ENCODE data around the gene DERL3. TPM values are rescaled to one million over a fixed set of nuclear protein-coding genes. Genes with fewer than 3 reads are reported as not detected.

DERL3 gene
- polyA plus RNA-seq, 1 donor (not counting 4 experiments of a cell fraction or from before 2014, with no cell fraction given) = 0.05 TPM

- DNase-seq (ENCODE audit: low read depth, low spot score) = no peak
- H4K20me1 ChIP-seq (ENCODE audit: control insufficient read depth, extremely low read depth, insufficient read depth, low read length) = no peaks in the 10 kb centered on the region
- H3K9ac ChIP-seq (ENCODE audit: control insufficient read depth, extremely low read depth, insufficient read depth, low read length) = no peak overlapping the region
- H2AFZ ChIP-seq (ENCODE audit: control insufficient read depth, low read length) = no peak overlapping the region
- H3K4me2 ChIP-seq (ENCODE audit: control insufficient read depth, extremely low read depth, insufficient read depth, low read depth, low read length) = no peak overlapping the region
- H3K27ac ChIP-seq (ENCODE audit: control insufficient read depth, insufficient read depth, low read length) = no peak overlapping the region
- no peaks in the 10 kb centered on the region for H3K9me3 ChIP-seq (ENCODE audit: control insufficient read depth, low read depth, low read length)
- H3K4me3 ChIP-seq (ENCODE audit: control insufficient read depth in 2 of 3, extremely low read depth in 1 of 3, insufficient read depth in 2 of 3, low read depth in 1 of 3, low read length in 3 of 3) = no peak overlapping the region
- no peak for FAIRE-seq
- dilution Hi-C loops (cut with MboI; ENCODE audit: extremely low pct_ligation_motif_present, low sequenced_read_pairs) = no loop called here
- no peaks in the 10 kb centered on the region for H3K79me2 ChIP-seq (ENCODE audit: control insufficient read depth, insufficient read depth, low read length)
- H3K9me1 ChIP-seq (ENCODE audit: control insufficient read depth, extremely low read depth, insufficient read depth, low read length) = no peaks in the 10 kb centered on the region
- TF ChIP-seq CTCF (optimal IDR thresholded peaks at IDR 0.05 in 1 of 3, IDR thresholded peaks at IDR 0.05 in 1 of 3, conservative IDR thresholded peaks at IDR 0.05 in 1 of 3; ENCODE audit: extremely low read depth in 1 of 3, insufficient read depth in 2 of 3, low read length in 3 of 3) (no peak), EZH2 (IDR thresholded peaks at IDR 0.05; ENCODE audit: low read length) (no peak)
- no peaks in the 10 kb centered on the region for H3K27me3 ChIP-seq (ENCODE audit: control insufficient read depth, extremely low read depth, insufficient read depth, low read length)
- peaks cover 11 to 12% of the 10 kb centered on the region in 2 experiments for H3K36me3 ChIP-seq (ENCODE audit: control insufficient read depth in 2 of 2, extremely low read depth in 1 of 2, insufficient read depth in 2 of 2, low read length in 2 of 2)
- H3K4me1 ChIP-seq (ENCODE audit: control insufficient read depth, extremely low read depth, insufficient read depth, low read length) = peaks cover 4% of the 10 kb centered on the region
These were observed 21.7 kb downstream of the DERL3 start for GRCh38 chr22:23817146-23817545.

GRCh38 chr22:23816156-23816976 is 22.4 kb downstream of the DERL3 start:
- dilution Hi-C loops (cut with MboI; ENCODE audit: extremely low pct_ligation_motif_present, low sequenced_read_pairs) = no loop called here

More at GRCh38 chr22:23816156-23816976, 22.4 kb downstream of the DERL3 start:
- Histone ChIP-seq H3K27ac (ENCODE audit: control insufficient read depth, insufficient read depth, low read length) (no peak overlapping the region), H3K36me3 (ENCODE audit: control insufficient read depth in 2 of 2, extremely low read depth in 1 of 2, insufficient read depth in 2 of 2, low read length in 2 of 2) (peaks cover 8 to 12% of the 10 kb centered on the region in 2 experiments), H2AFZ (ENCODE audit: control insufficient read depth, low read length) (no peak overlapping the region), H3K9ac (ENCODE audit: control insufficient read depth, extremely low read depth, insufficient read depth, low read length) (no peak overlapping the region), H3K4me1 (ENCODE audit: control insufficient read depth, extremely low read depth, insufficient read depth, low read length) (peaks cover 4% of the 10 kb centered on the region), H3K4me2 (ENCODE audit: control insufficient read depth, extremely low read depth, insufficient read depth, low read depth, low read length) (no peak overlapping the region), H4K20me1 (ENCODE audit: control insufficient read depth, extremely low read depth, insufficient read depth, low read length) (no peaks in the 10 kb centered on the region), H3K27me3 (ENCODE audit: control insufficient read depth, extremely low read depth, insufficient read depth, low read length) (no peaks in the 10 kb centered on the region), H3K4me3 (ENCODE audit: control insufficient read depth in 2 of 3, extremely low read depth in 1 of 3, insufficient read depth in 2 of 3, low read depth in 1 of 3, low read length in 3 of 3) (no peak overlapping the region), H3K79me2 (ENCODE audit: control insufficient read depth, insufficient read depth, low read length) (no peaks in the 10 kb centered on the region), H3K9me3 (ENCODE audit: control insufficient read depth, low read depth, low read length) (no peaks in the 10 kb centered on the region), H3K9me1 (ENCODE audit: control insufficient read depth, extremely low read depth, insufficient read depth, low read length) (no peaks in the 10 kb centered on the region)
- DNase-seq (ENCODE audit: low read depth, low spot score) = no peak
- no peak for FAIRE-seq
- TF ChIP-seq EZH2 (IDR thresholded peaks at IDR 0.05; ENCODE audit: low read length) = no peak
- TF ChIP-seq CTCF (optimal IDR thresholded peaks at IDR 0.05 in 1 of 3, IDR thresholded peaks at IDR 0.05 in 1 of 3, conservative IDR thresholded peaks at IDR 0.05 in 1 of 3; ENCODE audit: extremely low read depth in 1 of 3, insufficient read depth in 2 of 3, low read length in 3 of 3) = no peak
